Measurements from ENCODE around the gene TNFRSF21.

Gene TNFRSF21

DNA sequence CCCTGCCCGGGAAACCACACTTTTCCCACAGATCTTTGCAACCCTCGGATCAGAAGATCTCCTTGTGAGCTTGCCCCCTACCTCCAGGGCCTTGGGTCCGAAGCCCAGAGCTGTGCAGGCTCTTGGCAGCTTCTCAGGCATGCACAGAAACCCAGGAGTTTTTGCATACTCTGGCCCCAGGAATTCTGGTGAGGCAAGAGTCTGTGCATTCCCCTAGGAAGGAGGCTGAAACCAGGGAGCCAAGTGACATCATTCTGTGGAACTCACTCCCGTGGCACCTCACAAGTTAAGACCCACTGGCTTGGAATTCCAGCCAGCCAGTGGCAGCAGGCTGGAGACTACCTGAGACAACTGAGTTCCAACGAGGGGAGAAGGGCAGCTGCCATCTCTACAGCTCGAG lies 100.1 kb downstream of the TNFRSF21 start:
- DNase-seq (ENCODE audit: low spot score) = no peak

DNA sequence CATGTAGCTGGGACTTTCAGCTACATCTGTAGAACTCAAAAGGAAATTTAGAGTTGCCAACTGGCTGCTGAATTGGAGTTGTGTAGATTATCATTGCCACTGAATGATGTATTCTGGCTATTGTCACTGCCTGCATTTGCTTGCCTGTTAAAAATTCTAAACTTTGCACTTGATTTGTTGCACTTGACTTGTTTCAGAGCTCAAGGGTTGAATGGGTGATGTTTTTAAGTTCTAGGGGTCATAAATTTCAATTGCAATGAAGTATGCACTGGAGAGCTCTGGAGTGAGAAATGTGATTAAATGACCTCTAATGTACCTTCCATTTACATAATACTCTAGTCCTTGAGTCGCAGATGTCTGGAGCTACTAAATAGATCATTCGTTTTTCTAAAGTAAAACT lies 102.4 kb downstream of the TNFRSF21 start:
- no peak for DNase-seq (ENCODE audit: low spot score)

DNA sequence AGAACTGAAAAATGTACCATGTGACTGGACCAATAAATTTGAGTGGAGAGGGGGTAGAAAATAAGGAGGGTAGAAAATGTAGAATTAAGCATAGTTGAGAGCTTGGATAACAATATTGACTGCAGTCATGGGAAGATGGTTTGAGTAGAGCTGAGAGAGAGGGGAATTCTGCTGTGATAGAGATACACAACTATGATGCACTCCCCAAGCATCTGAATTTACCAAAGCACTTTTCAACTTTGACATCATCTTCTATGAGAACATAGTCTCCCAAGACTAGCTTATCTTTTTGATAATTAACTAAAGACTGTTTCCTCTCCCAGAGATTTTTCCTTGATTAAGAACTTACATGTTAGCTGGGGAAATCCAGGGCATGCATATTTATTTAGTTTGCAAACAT lies 103.1 kb downstream of the TNFRSF21 start:
- no peak for DNase-seq (ENCODE audit: low spot score)

DNA sequence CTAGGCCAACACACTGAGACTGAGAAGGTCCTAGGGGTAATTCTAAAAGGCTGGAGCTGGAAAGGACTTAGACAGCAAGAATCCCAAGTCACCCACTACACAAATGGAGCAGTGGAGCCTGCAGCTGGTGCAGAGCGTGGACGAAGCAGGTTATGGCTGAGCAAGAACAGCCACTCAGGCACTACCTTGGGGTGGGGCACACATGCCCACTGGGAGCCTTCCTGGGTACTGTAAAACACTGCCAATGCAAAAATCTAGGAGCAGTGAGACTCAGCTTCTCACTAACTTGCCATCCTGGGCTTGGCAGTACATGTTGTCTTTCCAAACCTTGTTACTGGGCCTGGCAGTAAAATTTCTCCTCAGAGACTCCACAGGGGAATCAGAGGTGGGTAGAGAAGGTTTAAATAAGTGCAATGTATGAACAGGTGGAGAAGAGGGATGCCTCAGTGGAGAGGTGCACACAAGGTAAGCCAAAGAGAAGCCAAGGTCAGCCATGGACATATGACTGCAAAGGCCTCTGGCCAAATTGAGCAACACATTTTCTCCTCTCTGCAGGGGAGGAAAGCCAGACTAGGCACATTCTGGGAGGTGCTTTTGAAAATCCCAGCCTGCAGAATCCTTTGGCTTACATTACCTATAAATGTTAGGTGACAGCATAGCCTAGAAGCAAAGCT lies 105.6 kb downstream of the TNFRSF21 start:
- DNase-seq (ENCODE audit: low spot score) = no peak

DNA sequence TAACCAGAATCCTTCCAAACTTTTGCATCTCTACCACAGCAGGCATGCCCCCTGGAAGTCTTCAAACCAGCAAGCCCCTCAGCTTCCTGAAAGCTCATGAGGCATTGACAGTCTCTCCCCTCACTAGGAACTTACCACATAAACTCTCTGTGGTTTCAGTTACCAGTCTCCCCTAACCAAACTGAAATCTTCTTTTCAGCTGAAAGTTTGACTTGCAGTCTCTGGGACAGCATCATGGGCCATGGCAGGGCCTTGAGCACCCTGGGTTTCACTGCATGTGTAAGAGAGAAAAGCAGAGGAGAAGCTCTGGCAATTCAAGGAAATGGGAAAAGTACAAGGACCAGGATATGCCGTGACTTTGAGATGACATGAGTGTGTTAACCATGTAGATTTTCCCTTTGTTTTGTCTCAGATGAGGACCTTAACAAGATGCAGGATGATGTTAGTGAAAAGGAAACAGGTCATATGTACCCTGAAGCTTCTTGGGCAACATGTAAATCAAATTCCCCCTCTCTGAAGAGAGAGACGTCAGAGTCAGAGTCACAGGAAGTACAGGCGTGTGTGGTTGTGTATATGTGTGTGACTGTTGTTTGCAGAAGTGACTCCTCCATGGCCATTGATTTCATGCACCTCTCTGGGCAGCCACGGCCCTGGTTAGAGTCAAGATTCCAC lies 106.3 kb downstream of the TNFRSF21 start:
- no peak for DNase-seq (ENCODE audit: low spot score)

DNA sequence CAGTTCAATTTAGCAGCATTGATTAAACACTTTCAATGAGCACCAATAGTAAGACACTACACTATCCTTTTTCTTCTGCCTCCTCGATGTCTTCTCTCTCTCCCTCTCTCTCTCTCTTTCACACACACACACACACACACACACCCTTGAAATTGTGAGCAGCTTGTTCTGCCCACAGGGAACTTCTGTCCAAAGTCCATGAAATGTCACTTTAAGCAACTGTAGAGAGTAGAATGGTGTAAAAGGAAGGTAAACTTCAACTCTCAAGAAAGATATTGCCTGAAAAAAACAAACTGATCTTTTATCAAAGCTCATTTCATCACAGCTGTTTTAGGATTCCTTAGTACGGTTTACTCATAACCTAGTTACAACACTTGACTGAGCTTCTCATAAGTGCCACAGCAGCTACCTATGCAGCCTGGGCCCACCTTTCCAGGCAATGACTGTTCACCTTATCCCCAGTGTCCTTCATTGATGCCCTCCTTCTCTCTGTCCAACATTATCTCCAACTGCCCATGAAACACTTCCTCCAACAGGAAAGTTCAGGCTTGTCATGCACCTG lies 107.0 kb downstream of the TNFRSF21 start:
- no peak for DNase-seq (ENCODE audit: low spot score)

DNA sequence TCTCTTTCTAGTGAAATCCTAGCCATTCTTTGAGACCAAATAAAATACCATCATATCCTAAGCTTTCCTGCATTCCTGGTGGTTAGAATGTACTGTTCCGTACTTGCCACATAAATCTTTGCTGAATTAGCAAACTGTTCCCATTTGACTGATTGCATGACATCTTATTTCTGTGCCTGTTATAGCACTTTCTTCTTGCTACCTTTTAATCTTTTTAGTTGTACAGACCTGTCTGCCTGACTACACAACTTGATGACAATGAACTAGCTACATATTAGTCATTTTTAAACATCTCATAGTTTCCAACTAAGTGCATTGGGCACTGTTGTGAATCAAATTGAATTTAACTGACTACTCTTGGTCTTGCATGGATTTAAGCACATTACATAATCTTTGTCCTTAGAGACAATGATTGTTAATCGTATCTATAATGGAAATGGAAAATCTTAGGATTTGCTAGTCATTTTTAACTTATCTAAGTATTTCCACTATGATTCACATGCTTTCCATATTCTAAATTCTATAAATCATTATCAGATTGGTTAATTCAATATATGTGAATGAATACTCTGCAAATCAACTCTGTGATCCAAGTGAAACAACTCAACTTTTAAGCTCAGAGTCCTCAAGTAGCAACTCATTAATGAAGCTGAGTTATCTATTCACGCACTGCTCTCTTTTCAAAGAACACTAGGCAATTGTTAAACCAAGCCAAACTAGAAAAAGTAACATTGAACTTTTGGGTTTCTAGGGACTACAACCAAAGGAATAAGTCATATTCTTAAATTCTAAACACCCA lies 109.0 kb downstream of the TNFRSF21 start:
- DNase-seq (ENCODE audit: low spot score) = no peak

DNA sequence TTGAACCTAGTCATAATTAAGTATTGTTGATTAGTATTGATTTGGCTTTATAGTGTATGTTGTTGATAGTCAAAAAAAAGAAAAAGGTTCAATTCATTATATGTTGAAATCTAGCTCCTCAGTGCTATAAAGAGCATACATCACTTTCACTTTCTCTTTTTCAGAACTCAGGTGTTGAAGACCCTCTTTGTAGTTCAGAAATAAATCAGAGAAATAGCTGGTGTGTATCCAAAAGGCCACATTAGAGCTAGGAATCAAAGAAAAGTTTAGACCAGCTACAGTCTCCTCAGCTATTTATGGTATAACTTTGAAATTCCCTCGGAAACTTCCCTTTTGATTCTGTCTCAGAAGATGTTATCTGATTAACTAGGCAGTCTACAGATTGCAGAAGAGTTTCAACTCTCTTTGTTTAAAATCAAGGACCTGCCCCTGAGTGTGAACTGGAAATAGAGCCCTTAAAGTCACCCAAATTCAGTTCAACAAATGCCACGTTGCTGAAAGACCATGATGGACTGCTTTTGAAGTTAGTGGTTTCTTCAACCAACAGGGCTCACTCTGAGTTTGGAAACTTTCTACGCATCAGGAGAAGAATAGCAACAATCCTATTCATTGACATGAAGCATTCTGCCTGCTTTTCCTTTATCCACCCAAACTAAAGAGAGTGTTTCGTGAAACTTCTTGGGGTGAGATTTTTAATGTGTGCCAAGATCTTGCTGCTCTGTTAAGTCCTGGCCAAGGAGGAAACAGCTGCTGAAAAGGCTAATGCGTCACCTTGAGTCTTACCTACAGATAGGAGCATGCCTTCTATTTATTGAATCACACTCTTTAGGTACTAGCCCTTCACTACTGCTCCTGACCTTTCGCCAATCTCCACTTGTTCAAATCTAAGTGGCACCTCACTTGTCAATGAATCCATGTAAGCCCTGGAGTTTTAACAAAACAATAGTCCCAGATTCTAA lies 111.7 kb downstream of the TNFRSF21 start:
- no peak for DNase-seq (ENCODE audit: low spot score)

DNA sequence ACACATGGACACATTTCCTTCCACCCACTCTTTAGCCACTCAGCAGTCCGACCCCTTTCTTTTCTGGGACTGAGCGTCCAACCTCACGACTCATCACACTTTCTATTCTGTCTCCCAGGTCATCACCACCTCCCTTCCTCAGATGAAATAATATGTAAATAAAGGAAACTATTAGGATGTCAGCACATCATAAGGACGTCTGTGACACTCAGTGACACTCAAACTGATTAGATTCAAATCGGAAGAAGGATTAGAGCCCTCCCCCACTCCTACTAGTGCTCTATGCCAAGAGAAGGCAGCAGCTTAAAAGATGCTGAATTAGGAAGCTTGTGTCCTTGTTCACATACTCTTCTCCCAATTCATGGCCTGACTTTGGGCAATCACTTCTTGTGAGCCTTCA lies 113.6 kb downstream of the TNFRSF21 start:
- DNase-seq (ENCODE audit: low spot score) = no peak

DNA sequence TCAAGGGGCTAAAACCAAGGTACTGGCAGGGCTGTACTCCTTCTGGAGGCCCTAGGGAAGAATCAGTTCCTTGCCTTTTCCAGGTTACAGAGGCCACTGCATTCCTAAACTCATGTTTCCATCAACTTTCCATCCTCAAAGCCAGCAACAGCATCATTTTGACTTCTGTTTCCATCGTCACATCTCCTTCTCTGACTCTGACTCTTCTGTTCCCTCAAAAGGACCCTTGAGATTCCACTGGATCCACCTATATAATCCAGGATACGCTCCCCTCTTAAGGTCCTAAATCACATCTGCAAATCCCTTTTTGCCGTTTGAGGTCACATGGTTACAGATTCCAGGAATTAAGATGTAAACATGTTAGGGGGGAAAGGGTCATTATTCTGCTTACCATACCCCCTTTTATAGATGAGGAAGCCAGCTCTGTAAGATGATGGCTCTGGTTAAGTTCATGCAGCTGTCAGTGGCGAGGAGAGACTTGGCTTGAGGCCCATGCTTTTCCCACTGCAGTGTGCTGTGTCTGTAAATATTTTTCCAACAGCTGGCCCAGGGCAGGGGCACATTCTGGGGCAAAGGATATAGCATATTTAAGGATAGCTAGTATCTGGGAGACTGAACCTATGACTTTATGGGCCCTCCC lies 114.6 kb downstream of the TNFRSF21 start:
- no peak for DNase-seq (ENCODE audit: low spot score)

DNA sequence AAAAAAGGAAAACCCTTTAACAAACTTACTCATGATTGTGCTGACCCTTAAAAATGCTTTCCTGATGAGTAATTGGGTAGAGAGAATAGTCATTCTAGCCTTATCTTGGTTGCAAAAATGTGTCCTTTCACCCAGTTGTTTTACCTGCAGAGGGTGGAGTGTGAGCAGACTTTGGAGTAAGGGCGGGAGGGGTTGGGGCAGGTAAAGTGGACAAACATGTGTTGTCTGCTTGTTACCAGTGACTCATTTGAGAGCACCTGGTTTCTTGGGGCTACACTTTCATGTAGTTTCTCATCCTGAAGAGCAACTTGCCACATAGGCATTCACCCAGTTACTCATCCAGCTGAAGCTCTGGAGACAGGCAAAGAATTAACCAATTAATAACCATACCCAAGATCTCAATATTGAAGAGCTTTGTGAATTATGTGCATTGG lies 121.1 kb downstream of the TNFRSF21 start:
- no peak for DNase-seq (ENCODE audit: low spot score)

DNA sequence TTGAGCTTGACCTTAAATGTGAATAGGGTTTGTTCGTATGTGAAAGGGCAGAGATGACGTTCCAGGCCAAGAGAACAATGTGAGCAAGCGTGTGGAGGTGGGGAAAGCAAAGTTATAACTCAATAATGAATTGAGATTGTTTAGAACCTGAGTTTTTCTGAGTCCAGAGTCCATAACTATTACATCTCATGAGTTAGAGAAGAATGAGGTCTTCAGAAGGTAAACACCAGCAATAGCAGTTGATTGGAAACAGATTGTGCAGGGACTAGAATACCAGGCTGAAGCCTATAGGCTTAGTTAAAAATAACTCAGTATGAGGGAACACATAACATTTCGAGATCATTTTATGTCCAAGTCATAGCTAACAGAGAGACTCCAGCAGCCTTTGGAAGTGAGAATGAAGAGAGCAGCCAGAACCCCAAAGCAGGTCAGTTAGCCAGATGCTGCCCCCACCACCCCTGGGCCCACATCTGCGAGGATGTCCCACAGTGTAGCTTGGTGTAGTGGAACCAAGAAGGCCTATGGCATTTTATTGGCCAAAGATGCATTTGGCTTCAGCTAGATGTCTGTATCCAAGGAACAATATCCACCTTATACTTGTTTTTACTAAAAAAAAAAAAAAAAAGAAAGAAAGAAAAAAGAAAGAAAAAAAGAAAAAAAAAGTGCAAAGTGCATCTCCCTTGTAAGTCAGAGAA lies 121.7 kb downstream of the TNFRSF21 start:
- no peak for DNase-seq (ENCODE audit: low spot score)

DNA sequence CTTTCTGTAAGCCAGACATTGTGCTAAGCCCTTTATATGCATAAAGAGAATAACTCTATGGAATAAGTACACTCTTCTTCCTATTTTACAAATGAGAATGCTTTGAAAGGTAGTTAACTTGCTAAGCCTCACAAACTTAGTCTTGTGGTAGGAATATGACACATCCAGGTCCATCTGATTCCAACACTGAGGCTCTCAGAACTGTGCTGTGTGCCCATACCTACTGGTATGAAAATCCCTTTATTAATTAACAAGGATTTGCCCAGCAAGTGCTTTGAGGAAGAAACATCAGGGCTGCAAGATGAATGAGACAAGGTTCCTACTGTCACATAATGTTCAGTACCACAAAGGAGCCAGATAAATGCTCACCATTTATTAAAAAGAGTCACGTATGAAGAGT lies 122.6 kb downstream of the TNFRSF21 start:
- DNase-seq (ENCODE audit: low spot score) = no peak

DNA sequence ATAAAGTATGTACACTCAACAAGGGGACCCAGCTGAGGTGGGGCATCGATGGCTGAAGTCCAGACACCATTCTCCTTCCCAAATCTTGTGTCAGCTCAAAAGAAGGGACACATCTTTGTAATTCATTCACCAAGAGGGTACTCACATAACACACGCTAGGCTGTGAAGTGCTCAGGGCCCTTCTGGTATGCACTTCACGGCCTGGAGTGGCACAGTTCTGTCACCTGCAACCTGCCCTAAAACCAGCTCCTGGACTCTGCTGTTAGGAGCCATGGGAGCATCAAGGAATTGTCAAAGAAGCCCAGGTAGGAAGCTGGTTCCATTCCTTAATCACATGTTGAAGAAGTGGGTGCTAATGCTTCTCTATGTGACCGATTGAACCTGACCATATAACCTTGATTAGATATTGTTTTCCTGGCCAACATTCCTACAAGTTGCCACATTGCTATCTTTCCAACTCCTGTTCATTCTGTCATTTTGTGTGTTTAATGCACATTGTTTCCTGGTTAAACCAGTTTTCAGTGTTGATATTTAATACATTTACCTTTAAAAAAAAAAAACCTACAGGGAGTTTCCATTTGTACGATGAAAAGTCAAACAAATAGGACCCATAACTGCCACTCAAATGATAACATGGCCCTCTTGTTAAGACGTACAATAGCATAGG lies 127.3 kb downstream of the TNFRSF21 start:
- no peak for DNase-seq (ENCODE audit: low spot score)

DNA sequence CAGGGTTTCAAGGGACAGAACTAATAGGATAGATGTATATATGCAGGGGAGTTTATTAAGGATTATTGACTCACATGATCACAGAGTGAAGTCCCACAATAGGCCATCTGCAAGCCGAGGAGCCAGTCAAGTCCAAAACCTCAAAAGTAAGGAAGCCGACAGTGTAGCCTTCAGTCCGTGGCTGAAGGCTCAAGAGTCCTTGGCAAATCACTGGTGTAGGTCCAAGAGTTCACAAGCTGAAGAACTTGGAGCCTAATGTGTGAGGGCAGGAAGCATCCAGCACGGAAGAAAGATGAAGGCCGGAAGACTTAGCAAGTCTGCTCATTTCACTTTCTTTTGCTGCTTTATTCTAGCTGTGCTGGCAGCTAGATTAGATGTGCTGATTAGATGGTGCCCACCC lies 128.0 kb downstream of the TNFRSF21 start:
- no peak for DNase-seq (ENCODE audit: low spot score)
